Left lung (tissue), 10 donors: ENCODE results near the gene FANCC. TPM values are rescaled to one million over a fixed set of nuclear protein-coding genes. Genes with fewer than 3 reads are reported as not detected.

Experiments used
- ATAC-seq: fragments of 200-7000 bp; cut with Tn5 transposase; one replicate; pipeline ENCODE4 v1.9.1; 2020; ENCODE audit warnings: moderate library complexity
- DNase-seq, 4 donors: peaks; one replicate each; pipeline ENCODE4 v3.0.0-alpha.2; 2013 to 2020
- H3K27ac ChIP-seq, 2 donors: fragments of 200-600 bp; sonication (generic) in 1 of 2; one replicate each; pipeline versions ENCODE4 v1.5.0 to v1.8.0; 2020 to 2021
- H3K27me3 ChIP-seq, 2 donors: fragments of 200-600 bp; sonication (generic) in 1 of 2; one replicate each; pipeline versions ENCODE4 v1.5.0 to v1.8.0; 2020 to 2021
- H3K36me3 ChIP-seq, 2 donors: fragments of 200-600 bp; sonication (generic) in 1 of 2; one replicate each; pipeline versions ENCODE4 v1.5.0 to v1.8.0; 2020 to 2021
- H3K4me1 ChIP-seq, 2 donors: fragments of 200-600 bp; one replicate each; pipeline ENCODE4 v1.8.0; 2021
- H3K4me3 ChIP-seq, 2 donors: fragments of 200-600 bp; sonication (generic) in 1 of 2; one replicate each; pipeline versions ENCODE4 v1.5.0 to v1.8.0; 2020 to 2021; ENCODE audit warnings: mild to moderate bottlenecking in 1 of 2
- H3K9me3 ChIP-seq, 2 donors: fragments of 200-600 bp; sonication (generic) in 1 of 2; one replicate each; pipeline versions ENCODE4 v1.5.0 to v1.8.0; 2020 to 2021
- intact Hi-C, 2 donors: fragments of 100-400 bp; cut with DNase I; formaldehyde crosslinking; loops; one replicate each; pipeline versions ENCODE4 v1.11.2 to v1.14.2; 2022
- polyA plus RNA-seq, 6 donors: library from polyadenylated mRNA; unstranded; fragments of 120-200 nt; gene quantifications; one replicate each; pipeline ENCODE4 v1.2.1, GENCODE V29; 2013; ENCODE audit not compliant: insufficient read length in 6 of 6
- total RNA-seq, 2 donors: library from RNA; stranded (reverse); fragmentation: NEBNext Ultra II Directional; extraction: Animal tissue kit (Norgen Biotek cat#: 25700); gene quantifications; one replicate each; pipeline ENCODE4 v1.2.1, GENCODE V29; 2021
- TF ChIP-seq, protein P1 (sequence below), 2 donors: fragments of 200-600 bp; sonication (generic) in 1 of 2; IDR thresholded peaks; one replicate each; pipeline versions ENCODE4 v1.5.0 to v1.8.0; 2021; ENCODE audit warnings: antibody characterized with exemption in 2 of 2
- donor health status: DM: no; HTN: yes; CAD: no.
- donor health status: DM: no; HTN: no; CAD: no.

FANCC gene
- total and polyA plus RNA-seq, 8 donors: 11.5 to 27.4 (median 25.7) TPM

DNA sequence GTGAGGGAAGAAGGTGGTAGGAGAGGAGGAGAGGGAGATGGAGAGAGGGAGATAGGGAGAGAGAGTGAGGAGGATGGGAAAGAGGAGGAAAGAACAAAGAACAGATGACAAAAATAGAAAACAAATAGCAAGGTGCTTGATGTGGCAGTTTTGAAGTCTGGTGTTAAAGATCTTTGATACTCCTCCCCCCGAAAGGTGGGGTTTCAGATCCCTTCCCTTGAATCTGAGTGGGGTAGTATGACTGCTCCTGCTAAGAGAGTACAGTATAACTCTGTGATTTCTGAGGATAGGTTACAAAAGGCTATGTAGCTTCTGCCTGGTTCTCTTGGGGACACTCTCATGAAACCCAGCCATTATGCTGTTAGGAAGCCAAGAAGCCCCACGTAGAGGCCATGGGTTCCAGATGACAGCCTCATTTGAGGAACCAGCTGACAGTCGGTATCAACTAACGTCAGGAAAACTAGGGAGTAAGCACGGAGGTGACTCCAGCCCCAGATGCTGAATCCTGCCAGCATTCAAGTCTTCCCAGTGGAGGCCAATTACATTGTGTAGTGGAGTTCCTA lies 102.1 kb downstream of the FANCC start:
- Histone ChIP-seq H3K36me3 (no peaks in the 10 kb centered on the region), H3K4me1 (no peaks in the 10 kb centered on the region), H3K9me3 (no peaks in the 10 kb centered on the region), H3K27ac (no peak overlapping the region), H3K27me3 (no peaks in the 10 kb centered on the region), H3K4me3 (no peak overlapping the region)
- TF ChIP-seq, protein P1, sequence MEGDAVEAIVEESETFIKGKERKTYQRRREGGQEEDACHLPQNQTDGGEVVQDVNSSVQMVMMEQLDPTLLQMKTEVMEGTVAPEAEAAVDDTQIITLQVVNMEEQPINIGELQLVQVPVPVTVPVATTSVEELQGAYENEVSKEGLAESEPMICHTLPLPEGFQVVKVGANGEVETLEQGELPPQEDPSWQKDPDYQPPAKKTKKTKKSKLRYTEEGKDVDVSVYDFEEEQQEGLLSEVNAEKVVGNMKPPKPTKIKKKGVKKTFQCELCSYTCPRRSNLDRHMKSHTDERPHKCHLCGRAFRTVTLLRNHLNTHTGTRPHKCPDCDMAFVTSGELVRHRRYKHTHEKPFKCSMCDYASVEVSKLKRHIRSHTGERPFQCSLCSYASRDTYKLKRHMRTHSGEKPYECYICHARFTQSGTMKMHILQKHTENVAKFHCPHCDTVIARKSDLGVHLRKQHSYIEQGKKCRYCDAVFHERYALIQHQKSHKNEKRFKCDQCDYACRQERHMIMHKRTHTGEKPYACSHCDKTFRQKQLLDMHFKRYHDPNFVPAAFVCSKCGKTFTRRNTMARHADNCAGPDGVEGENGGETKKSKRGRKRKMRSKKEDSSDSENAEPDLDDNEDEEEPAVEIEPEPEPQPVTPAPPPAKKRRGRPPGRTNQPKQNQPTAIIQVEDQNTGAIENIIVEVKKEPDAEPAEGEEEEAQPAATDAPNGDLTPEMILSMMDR (IDR thresholded peaks at IDR 0.05): no peak
- no peak for DNase-seq
- intact Hi-C loops: no loop called here
- ATAC-seq: no peak

DNA sequence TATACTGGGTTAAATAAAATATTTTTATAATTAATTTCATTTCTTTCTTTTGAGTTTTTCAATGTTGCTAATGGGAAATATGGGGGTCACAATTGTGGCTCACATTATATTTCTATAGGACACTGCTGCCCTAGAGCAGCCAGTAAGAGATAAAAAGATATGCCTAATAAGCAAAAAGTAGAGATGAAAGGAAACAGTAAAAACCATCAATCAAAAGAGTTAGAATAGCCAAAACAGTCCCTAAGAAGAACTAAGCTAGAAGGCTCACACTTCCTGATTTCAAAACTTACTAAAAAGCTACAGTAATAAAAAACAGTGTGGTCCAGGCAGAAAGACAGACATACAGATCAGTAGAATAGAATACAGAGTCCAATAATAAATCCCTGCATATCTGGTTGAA lies 104.4 kb downstream of the FANCC start:
- TF ChIP-seq, protein P1 (IDR thresholded peaks at IDR 0.05): no peak
- ATAC-seq: no peak
- Histone ChIP-seq H3K9me3 (no peaks in the 10 kb centered on the region), H3K27ac (no peak overlapping the region), H3K4me1 (no peaks in the 10 kb centered on the region), H3K4me3 (no peak overlapping the region), H3K27me3 (no peaks in the 10 kb centered on the region), H3K36me3 (no peaks in the 10 kb centered on the region)
- intact Hi-C loops: no loop called here
- no peak for DNase-seq

DNA sequence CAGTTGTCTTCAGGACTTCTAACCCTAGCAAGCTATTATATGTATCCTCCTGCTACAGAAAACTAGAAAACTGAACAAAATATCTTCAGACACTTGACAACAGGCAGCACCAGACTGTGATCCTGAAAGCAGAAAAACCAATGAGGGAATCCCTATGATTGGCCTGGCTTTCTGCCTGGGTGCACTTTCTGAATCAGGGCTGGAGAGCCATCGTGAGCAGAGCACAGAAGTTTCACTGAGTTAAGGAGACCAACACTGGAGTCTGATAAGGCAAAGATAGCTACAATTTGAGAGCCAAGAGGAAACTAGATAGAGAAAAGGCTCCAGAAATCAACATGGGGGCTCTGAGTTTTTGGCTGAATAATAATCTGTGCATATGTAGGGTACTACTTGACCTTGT lies 106.5 kb downstream of the FANCC start:
- H3K36me3 ChIP-seq: no peaks in the 10 kb centered on the region
- H3K4me1 ChIP-seq: no peaks in the 10 kb centered on the region
- intact Hi-C loops: no loop called here
- no peak overlapping the region for H3K4me3 ChIP-seq
- TF ChIP-seq, protein P1 (IDR thresholded peaks at IDR 0.05): no peak
- H3K27ac ChIP-seq: no peak overlapping the region
- DNase-seq: no peak
- H3K9me3 ChIP-seq: no peaks in the 10 kb centered on the region
- peak; percentile 47 for ATAC-seq
- no peaks in the 10 kb centered on the region for H3K27me3 ChIP-seq

DNA sequence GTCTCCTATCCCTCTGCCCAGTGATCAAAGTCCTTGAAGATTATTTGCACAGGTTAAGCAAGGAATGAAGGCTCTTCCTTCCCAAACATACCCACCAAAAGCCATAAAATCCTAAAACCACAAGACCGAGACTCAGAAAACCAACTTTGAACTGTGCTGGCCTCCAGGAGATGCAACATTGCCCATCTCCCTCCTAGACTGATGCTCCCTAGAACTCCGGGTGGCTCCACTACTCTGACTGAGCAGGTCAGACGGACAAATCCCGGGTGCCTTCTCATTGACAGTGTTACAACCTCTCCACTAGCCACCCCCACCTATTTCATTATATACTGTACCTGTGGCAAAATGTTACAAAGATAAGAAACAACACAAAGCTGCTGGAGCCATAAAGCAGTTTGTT lies 110.1 kb downstream of the FANCC start:
- no peaks in the 10 kb centered on the region for H3K36me3 ChIP-seq
- no peak overlapping the region for H3K4me3 ChIP-seq
- no peaks in the 10 kb centered on the region for H3K9me3 ChIP-seq
- intact Hi-C loops: no loop called here
- TF ChIP-seq, protein P1 (IDR thresholded peaks at IDR 0.05): no peak
- no peaks in the 10 kb centered on the region for H3K4me1 ChIP-seq
- no peak overlapping the region for H3K27ac ChIP-seq
- no peaks in the 10 kb centered on the region for H3K27me3 ChIP-seq
- no peak for ATAC-seq
- DNase-seq: no peak

DNA sequence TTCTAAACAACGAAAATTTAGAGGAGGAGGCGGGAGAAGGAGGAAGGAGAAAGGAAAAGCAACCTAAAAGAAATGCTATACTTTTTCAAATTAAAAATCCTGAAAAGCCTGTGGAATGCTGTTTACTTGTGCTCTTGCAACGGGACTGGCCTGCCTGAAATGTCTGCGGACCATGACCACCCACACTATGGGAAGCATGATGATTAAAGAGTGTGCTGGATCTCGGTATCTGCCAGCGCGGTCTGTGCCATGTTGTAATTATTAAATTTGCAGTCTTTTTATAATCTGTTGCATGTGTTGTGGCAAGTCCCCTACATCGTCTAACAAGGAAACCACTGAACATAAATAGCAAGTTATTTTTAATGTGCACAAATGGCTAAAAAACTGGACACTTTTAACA lies 111.4 kb downstream of the FANCC start:
- intact Hi-C loops: no loop called here
- Histone ChIP-seq H3K27me3 (no peaks in the 10 kb centered on the region), H3K27ac (no peak overlapping the region), H3K4me3 (no peak overlapping the region), H3K4me1 (no peaks in the 10 kb centered on the region), H3K9me3 (no peaks in the 10 kb centered on the region), H3K36me3 (no peaks in the 10 kb centered on the region)
- DNase-seq (no peak), ATAC-seq (no peak)
- TF ChIP-seq, protein P1 (IDR thresholded peaks at IDR 0.05): no peak
